GM12878 (cell line): ENCODE measurements around the gene SRGAP1. TPM values are rescaled to one million over a fixed set of nuclear protein-coding genes. Genes with fewer than 3 reads are reported as not detected.

Experiments
- ATAC-seq: fragments of 200-7000 bp; cut with Tn5 transposase; 3 replicates; pipeline ENCODE4 v1.9.1; 2020; ENCODE audit warnings: mild to moderate bottlenecking, moderate library complexity
- BruUV-seq: library from RNA; stranded (reverse); fragments of 400-500 nt; replicated peaks from 2 replicates; lab custom pipeline; 2021; lab: Mats Ljungman, UMichigan
- CTCF ChIA-PET: fragments of 300-600 bp; sonication (Branson Sonifier 250); formaldehyde crosslinking; extraction: SDS; loops from one replicate; lab custom pipeline; 2021; ENCODE audit warnings: inconsistent platforms; lab: Yijun Ruan, JAX
- POLR2A ChIA-PET: fragments of 350-600 bp; formaldehyde crosslinking; extraction: SDS; loops from one replicate; lab custom pipeline; 2021; ENCODE audit warnings: inconsistent platforms; lab: Charles Lee
- RAD21 ChIA-PET: fragments of 300-600 bp; sonication (Branson Sonifier 250); formaldehyde crosslinking; loops from one replicate; lab custom pipeline; 2023; ENCODE audit warnings: antibody characterized with exemption; ENCODE audit not compliant: unreplicated experiment; lab: Charles Lee
- SMC1A ChIA-PET: fragments of 300-600 bp; sonication (Branson Sonifier 250); formaldehyde crosslinking; loops from one replicate; lab custom pipeline; 2023; ENCODE audit not compliant: unreplicated experiment, uncharacterized antibody; lab: Charles Lee
- DNase-seq: peaks from one replicate; pipeline ENCODE4 v3.0.0-alpha.2; 2011; ENCODE audit warnings: low read depth, low spot score
- FAIRE-seq: peaks from 3 replicates; lab custom pipeline; 2011; peaks lifted over from hg19 to GRCh38; lab: Jason Lieb, UNC
- H2AFZ ChIP-seq: 2 replicates; pipeline ENCODE4 v1.6.0; 2011; ENCODE audit warnings: low read depth, low read length, control low read depth; ENCODE audit not compliant: control insufficient read depth
- H3K27ac ChIP-seq: 2 replicates; pipeline ENCODE4 v1.5.1; 2011; ENCODE audit warnings: control low read depth; ENCODE audit not compliant: control insufficient read depth, insufficient read depth
- H3K27me3 ChIP-seq, 2 experiments: replicated peaks in 1 of 2; 2 replicates each; pipeline versions ENCODE4 v1.6.0 to v1.6.1; 2011; ENCODE audit warnings: low read length in 1 of 2; ENCODE audit not compliant: control insufficient read depth in 2 of 2, insufficient read depth in 2 of 2
- H3K36me3 ChIP-seq, 2 experiments: 2 replicates each; pipeline ENCODE4 v1.5.1; 2011; ENCODE audit warnings: low read length in 1 of 2; ENCODE audit not compliant: control insufficient read depth in 2 of 2, insufficient read depth in 2 of 2
- H3K4me1 ChIP-seq: 2 replicates; pipeline ENCODE4 v1.6.1; 2011; ENCODE audit warnings: mild to moderate bottlenecking, low read length, moderate library complexity, mixed read lengths; ENCODE audit not compliant: control insufficient read depth, insufficient read depth
- H3K4me2 ChIP-seq: 2 replicates; pipeline ENCODE4 v1.6.0; 2011; ENCODE audit warnings: control low read depth; ENCODE audit not compliant: control insufficient read depth, insufficient read depth
- H3K4me3 ChIP-seq: fragments of 200-600 bp; sonication (generic); 2 replicates; pipeline ENCODE4 v1.5.1; 2016
- H3K79me2 ChIP-seq: 2 replicates; pipeline ENCODE4 v1.6.0; 2011; ENCODE audit warnings: low read length; ENCODE audit not compliant: control insufficient read depth, insufficient read depth
- H3K9ac ChIP-seq: 2 replicates; pipeline ENCODE4 v1.8.0; 2011; ENCODE audit warnings: low read length, control low read depth, mixed read lengths; ENCODE audit not compliant: control insufficient read depth, insufficient read depth
- H3K9me3 ChIP-seq: replicated peaks from 3 replicates; pipeline ENCODE4 v1.5.1; 2011; ENCODE audit warnings: mild to moderate bottlenecking, low read length; ENCODE audit not compliant: control insufficient read depth, insufficient read depth
- H4K20me1 ChIP-seq: 2 replicates; pipeline ENCODE4 v1.6.0; 2011; ENCODE audit not compliant: control insufficient read depth, insufficient read depth
- BCL3 ChIP-seq: IDR thresholded peaks from 2 replicates; pipeline ENCODE4 v1.6.1; 2011; ENCODE audit warnings: borderline replicate concordance, low read depth, mild to moderate bottlenecking, moderate library complexity, low read length; ENCODE audit not compliant: insufficient read depth, poor library complexity, severe bottlenecking
- BHLHE40 ChIP-seq, 2 experiments: fragments of 450-650 bp in 1 of 2; IDR thresholded peaks; 2 replicates each; pipeline ENCODE4 v1.6.1; 2011 to 2017; ENCODE audit warnings: low read depth in 2 of 2, borderline replicate concordance in 1 of 2, improper control_type of control experiment in 1 of 2, low read length in 1 of 2, mild to moderate bottlenecking in 1 of 2
- CBFB ChIP-seq: IDR thresholded peaks from 2 replicates; pipeline ENCODE4 v1.6.1; 2016; ENCODE audit warnings: antibody characterized with exemption, low read depth
- ELK1 ChIP-seq: IDR thresholded peaks from 2 replicates; pipeline ENCODE4 v1.6.1; 2012; ENCODE audit warnings: low read depth, low read length, improper control_type of control experiment
- ETV6 ChIP-seq, 2 experiments: fragments of 450-650 bp in 1 of 2; IDR thresholded peaks in 1 of 2; conservative IDR thresholded peaks in 1 of 2; 2 replicates each; pipeline ENCODE4 v1.6.1; 2014; ENCODE audit warnings: antibody characterized with exemption in 1 of 2, borderline replicate concordance in 1 of 2, low read depth in 1 of 2, mild to moderate bottlenecking in 1 of 2, moderate library complexity in 1 of 2
- HCFC1 ChIP-seq: fragments of 150-350 bp; IDR thresholded peaks from 2 replicates; pipeline ENCODE4 v1.6.1; 2014; ENCODE audit warnings: low read length
- KDM1A ChIP-seq: fragments of 200-600 bp; sonication (generic); IDR thresholded peaks from 2 replicates; pipeline ENCODE4 v1.6.1; 2016; ENCODE audit warnings: borderline replicate concordance
- NFYA ChIP-seq: IDR thresholded peaks from 2 replicates; pipeline ENCODE4 v1.6.1; 2011; ENCODE audit warnings: low read depth, mild to moderate bottlenecking, low read length, improper control_type of control experiment, borderline replicate concordance
- POU2F2 ChIP-seq: IDR thresholded peaks from 3 replicates; pipeline ENCODE4 v1.6.1; 2011; ENCODE audit warnings: low read depth, mild to moderate bottlenecking, low read length, borderline replicate concordance
- WGBS: methylation state at CpG from one replicate; pipeline ENCODE4 v1.1.6; 2016; ENCODE audit warnings: low lambda C conversion rate; ENCODE audit not compliant: insufficient replicate concordance, insufficient coverage; ENCODE audit errors: missing lambda C conversion rate; 5-methylcytosine and 5-hydroxymethylcytosine counted together
- in situ Hi-C: fragments of 300-500 bp; cut with MboI; formaldehyde crosslinking; loops from 9 replicates; pipeline ENCODE4 v1.14.3; 2018; ENCODE audit warnings: mixed read lengths
- intact Hi-C: fragments of 100-400 bp; cut with micrococcal nuclease; formaldehyde crosslinking; loops from one replicate; pipeline ENCODE4 v1.14.2; 2022; ENCODE audit not compliant: unreplicated experiment
- polyA plus RNA-seq, 11 experiments: library from polyadenylated mRNA; depleted of rRNA in 4 of 11; unstranded in 6 of 11; stranded (reverse) in 5 of 11; fragments of >200 nt; fragmentation: Nextera tagmentation in 4 of 11; fragmentation: Illumina TruSeq in 1 of 11; extraction: Ambion mirVana in 4 of 11; extraction: Trizol in 1 of 11; gene quantifications; 1 replicate in 1 of 11; 2 replicates in 10 of 11; pipeline versions ENCODE4 v1.2.1 to v1.2.3, GENCODE V29; 2011 to 2016; ENCODE audit warnings: inconsistent platforms in 2 of 11, missing spikeins in 2 of 11, low read depth in 1 of 11
- total RNA-seq, 4 experiments: library from RNA; depleted of rRNA in 3 of 4; stranded (reverse); fragments of >200 nt in 3 of 4; fragmentation: Illumina TruSeq in 1 of 4; extraction: Trizol in 1 of 4; gene quantifications; 2 replicates each; pipeline versions ENCODE4 v1.2.1 to v1.2.3, GENCODE V29; 2013 to 2021

Gene SRGAP1
- total and polyA plus RNA-seq, 10 of the 15 experiments (the other 5 are each of a cell fraction or from before 2014, with no cell fraction given): 0.16 to 0.85 (median 0.46) TPM

- no TSS peak for BruUV-seq
- DNase-seq (no peak), FAIRE-seq (no peak), ATAC-seq (no peak)
- Histone ChIP-seq H3K4me3 (no peak overlapping the region), H3K27me3 (no peaks in the 10 kb centered on the region), H3K4me1 (no peaks in the 10 kb centered on the region), H3K36me3 (no peaks in the 10 kb centered on the region), H3K9me3 (no peaks in the 10 kb centered on the region), H3K9ac (no peak overlapping the region), H3K79me2 (no peaks in the 10 kb centered on the region), H3K4me2 (no peak overlapping the region), H2AFZ (no peak overlapping the region), H4K20me1 (no peaks in the 10 kb centered on the region), H3K27ac (no peak overlapping the region)
- ChIA-PET SMC1A (no interaction called here), RAD21 (no interaction called here), CTCF (no interaction called here), POLR2A (no interaction called here)
- 0% methylated on average over 2 of the region's 2 CpGs for WGBS
- in situ Hi-C loops: no loop called here
- intact Hi-C loops: no loop called here
- no peak for TF ChIP-seq KDM1A
- no peak for TF ChIP-seq NFYA
- TF ChIP-seq ETV6 (conservative IDR thresholded peaks at IDR 0.05 in 1 of 2, IDR thresholded peaks at IDR 0.05 in 1 of 2; ENCODE audit: borderline replicate concordance in 1 of 2, low read depth in 1 of 2): no peak
- no peak for TF ChIP-seq POU2F2
- no peak for TF ChIP-seq CBFB
- no peak for TF ChIP-seq BHLHE40 (IDR thresholded peaks at IDR 0.05; ENCODE audit: borderline replicate concordance in 1 of 2, low read depth in 2 of 2, low read length in 1 of 2)
- TF ChIP-seq HCFC1: no peak
- no peak for TF ChIP-seq BCL3
- no peak for TF ChIP-seq ELK1
These were observed 217.4 kb downstream of the SRGAP1 start for GRCh38 chr12:64061868-64062375.
